Measurements from ENCODE around the gene CCL2. TPM values are rescaled to one million over a fixed set of nuclear protein-coding genes. Genes with fewer than 3 reads are reported as not detected.
A peak's percentile ranks its signal among the peaks of the same experiment; 100 is the strongest.

CCL2 gene
- total RNA-seq, 1 donor, result 99.3 TPM

GRCh38 chr17:34220045-34220751, 34.9 kb upstream of the CCL2 start:
- no peak for DNase-seq (ENCODE audit: low read depth)
- no peak for TF ChIP-seq CTCF (IDR thresholded peaks at IDR 0.05; ENCODE audit: insufficient read depth, low read depth, low read length)
- no peak overlapping the region for H3K4me3 ChIP-seq (ENCODE audit: low read depth, low read length)

- no peak for TF ChIP-seq CTCF (IDR thresholded peaks at IDR 0.05; ENCODE audit: insufficient read depth, low read depth, low read length)
- H3K4me3 ChIP-seq (ENCODE audit: low read depth, low read length), result no peak overlapping the region
- peak; percentile 20 for DNase-seq (ENCODE audit: low read depth)
Observed at GRCh38 chr17:34220752-34221395, 34.2 kb upstream of the CCL2 start.

- TF ChIP-seq CTCF (IDR thresholded peaks at IDR 0.05; ENCODE audit: insufficient read depth, low read depth, low read length), result no peak
- no peak for DNase-seq (ENCODE audit: low read depth)
- H3K4me3 ChIP-seq (ENCODE audit: low read depth, low read length), result no peak overlapping the region
Observed at GRCh38 chr17:34221411-34221810, 33.7 kb upstream of the CCL2 start.

- TF ChIP-seq CTCF (IDR thresholded peaks at IDR 0.05; ENCODE audit: insufficient read depth, low read depth, low read length), result no peak
- DNase-seq (ENCODE audit: low read depth), result no peak
- H3K4me3 ChIP-seq (ENCODE audit: low read depth, low read length), result no peak overlapping the region
Observed at GRCh38 chr17:34222722-34223497, 32.2 kb upstream of the CCL2 start.

GRCh38 chr17:34225046-34225445, 30.0 kb upstream of the CCL2 start:
- H3K4me3 ChIP-seq (ENCODE audit: low read depth, low read length), result no peak overlapping the region
- DNase-seq (ENCODE audit: low read depth), result no peak
- TF ChIP-seq CTCF (IDR thresholded peaks at IDR 0.05; ENCODE audit: insufficient read depth, low read depth, low read length), result no peak

GRCh38 chr17:34226011-34226743, 28.9 kb upstream of the CCL2 start:
- TF ChIP-seq CTCF (IDR thresholded peaks at IDR 0.05; ENCODE audit: insufficient read depth, low read depth, low read length), result no peak
- no peak for DNase-seq (ENCODE audit: low read depth)
- H3K4me3 ChIP-seq (ENCODE audit: low read depth, low read length), result no peak overlapping the region
